ENCODE results near the gene UTP14C. TPM values are rescaled to one million over a fixed set of nuclear protein-coding genes. Genes with fewer than 3 reads are reported as not detected.
"Not testable (repeated sequence)": the region's sequence is repeated elsewhere in the genome, so short reads cannot be mapped to it uniquely, and the experiment has no call there.

Gene UTP14C
- total RNA-seq, 1 experiment from 2014 or later, result 9.5 TPM

DNA sequence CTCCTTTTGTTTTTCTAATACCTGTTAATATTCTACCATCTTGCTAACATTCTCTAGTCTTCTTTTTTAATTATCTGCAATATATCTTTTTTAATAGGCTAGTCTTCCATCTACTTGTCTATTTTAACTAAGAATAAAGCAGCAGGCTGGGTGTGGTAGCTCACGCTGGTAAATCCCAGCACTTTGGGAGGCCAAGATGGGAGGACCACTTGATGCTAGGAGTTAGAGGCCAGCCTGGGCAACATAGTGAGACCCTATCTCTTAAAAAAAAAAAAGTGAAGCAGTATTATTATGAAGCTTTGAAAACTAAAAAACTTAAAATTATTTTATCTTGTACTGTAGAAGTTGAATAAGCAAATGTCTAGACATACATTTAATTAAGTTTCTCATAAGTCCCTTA lies 3.3 kb downstream of the UTP14C start:
- no peak for DNase-seq (ENCODE audit: low read depth)
- in situ Hi-C loops (cut with HindIII; ENCODE audit: low pct_unique_long_range_greater_than_20kb, low sequenced_read_pairs), result no loop called here

GRCh38 chr13:52029569-52029968 lies 5.1 kb downstream of the UTP14C start:
- DNase-seq (ENCODE audit: low read depth), result no peak
- in situ Hi-C loops (cut with HindIII; ENCODE audit: low pct_unique_long_range_greater_than_20kb, low sequenced_read_pairs), result no loop called here

GRCh38 chr13:52030401-52030800 lies 5.9 kb downstream of the UTP14C start:
- DNase-seq (ENCODE audit: low read depth); in situ Hi-C loops (cut with HindIII; ENCODE audit: low pct_unique_long_range_greater_than_20kb, low sequenced_read_pairs): not testable (repeated sequence)

- in situ Hi-C loops (cut with HindIII; ENCODE audit: low pct_unique_long_range_greater_than_20kb, low sequenced_read_pairs), result no loop called here
- no peak for DNase-seq (ENCODE audit: low read depth)
Measured at GRCh38 chr13:52033039-52033438, 8.5 kb downstream of the UTP14C start.

DNA sequence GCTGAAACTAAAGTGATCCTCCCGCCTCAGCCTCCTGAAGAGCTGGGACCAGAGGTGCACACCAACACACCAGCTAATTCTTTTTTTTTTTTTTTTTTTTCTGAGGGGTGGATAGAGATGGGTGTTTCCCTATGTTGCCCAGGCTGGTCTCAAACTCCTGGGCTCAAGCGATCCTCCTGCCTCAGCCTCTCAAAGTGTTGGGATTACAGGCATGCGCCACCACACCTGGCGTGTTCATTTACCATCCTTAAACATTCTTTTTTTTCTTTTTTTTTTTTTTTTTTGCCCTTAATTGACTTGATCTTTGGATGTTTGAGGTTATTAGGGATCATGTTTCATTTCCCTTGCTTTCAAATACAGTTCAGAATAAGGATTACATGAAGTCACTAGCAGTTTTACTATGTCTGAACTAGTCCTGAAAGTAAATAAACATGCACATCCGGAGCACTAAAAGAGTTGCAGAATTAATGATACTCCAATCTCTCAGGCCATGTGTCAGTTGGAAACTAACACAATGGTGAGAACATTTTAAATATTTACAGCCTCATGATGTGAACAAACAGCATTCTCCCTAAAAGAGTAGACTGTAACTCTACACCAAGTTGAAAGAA lies 10.2 kb downstream of the UTP14C start:
- in situ Hi-C loops (cut with HindIII; ENCODE audit: low pct_unique_long_range_greater_than_20kb, low sequenced_read_pairs), result no loop called here
- DNase-seq (ENCODE audit: low read depth), result no peak

GRCh38 chr13:52036037-52036436 lies 11.5 kb downstream of the UTP14C start:
- in situ Hi-C loops (cut with HindIII; ENCODE audit: low pct_unique_long_range_greater_than_20kb, low sequenced_read_pairs), result no loop called here
- no peak for DNase-seq (ENCODE audit: low read depth)

GRCh38 chr13:52043675-52044074 lies 19.2 kb downstream of the UTP14C start:
- no peak for DNase-seq (ENCODE audit: low read depth)
- in situ Hi-C loops (cut with HindIII; ENCODE audit: low pct_unique_long_range_greater_than_20kb, low sequenced_read_pairs), result no loop called here

DNA sequence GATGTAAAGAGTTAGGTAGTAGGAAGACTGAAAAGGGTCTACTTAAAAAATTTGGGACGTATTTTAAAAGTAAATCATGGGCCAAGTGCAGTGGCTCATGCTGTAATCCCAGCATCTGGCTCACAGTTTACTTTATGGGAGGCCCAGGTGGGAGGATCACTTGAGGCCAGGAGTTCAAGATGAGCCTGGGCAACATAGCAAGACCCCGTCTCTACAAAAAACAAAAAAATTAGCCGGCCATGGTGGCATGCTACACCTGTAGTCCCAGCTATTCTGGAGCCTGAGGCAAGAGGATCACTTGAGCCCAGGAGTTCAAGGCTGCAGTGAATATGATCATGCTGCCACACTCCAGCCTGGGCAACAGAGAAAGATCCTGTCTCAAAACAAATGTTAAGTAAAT lies 23.0 kb downstream of the UTP14C start:
- no peak for DNase-seq (ENCODE audit: low read depth)
- in situ Hi-C loops (cut with HindIII; ENCODE audit: low pct_unique_long_range_greater_than_20kb, low sequenced_read_pairs), result no loop called here

GRCh38 chr13:52048516-52048915 lies 24.0 kb downstream of the UTP14C start:
- in situ Hi-C loops (cut with HindIII; ENCODE audit: low pct_unique_long_range_greater_than_20kb, low sequenced_read_pairs), result no loop called here
- DNase-seq (ENCODE audit: low read depth), result no peak

GRCh38 chr13:52051400-52051799 lies 26.9 kb downstream of the UTP14C start:
- no peak for DNase-seq (ENCODE audit: low read depth)
- in situ Hi-C loops (cut with HindIII; ENCODE audit: low pct_unique_long_range_greater_than_20kb, low sequenced_read_pairs), result no loop called here

GRCh38 chr13:52053460-52053859 lies 29.0 kb downstream of the UTP14C start:
- no peak for DNase-seq (ENCODE audit: low read depth)
- in situ Hi-C loops (cut with HindIII; ENCODE audit: low pct_unique_long_range_greater_than_20kb, low sequenced_read_pairs), result no loop called here

- DNase-seq (ENCODE audit: low read depth); in situ Hi-C loops (cut with HindIII; ENCODE audit: low pct_unique_long_range_greater_than_20kb, low sequenced_read_pairs): not testable (repeated sequence)
Measured at GRCh38 chr13:52061064-52061463, 36.6 kb downstream of the UTP14C start.

GRCh38 chr13:52061587-52061986 lies 37.1 kb downstream of the UTP14C start:
- no peak for DNase-seq (ENCODE audit: low read depth)
- in situ Hi-C loops (cut with HindIII; ENCODE audit: low pct_unique_long_range_greater_than_20kb, low sequenced_read_pairs), result no loop called here

DNA sequence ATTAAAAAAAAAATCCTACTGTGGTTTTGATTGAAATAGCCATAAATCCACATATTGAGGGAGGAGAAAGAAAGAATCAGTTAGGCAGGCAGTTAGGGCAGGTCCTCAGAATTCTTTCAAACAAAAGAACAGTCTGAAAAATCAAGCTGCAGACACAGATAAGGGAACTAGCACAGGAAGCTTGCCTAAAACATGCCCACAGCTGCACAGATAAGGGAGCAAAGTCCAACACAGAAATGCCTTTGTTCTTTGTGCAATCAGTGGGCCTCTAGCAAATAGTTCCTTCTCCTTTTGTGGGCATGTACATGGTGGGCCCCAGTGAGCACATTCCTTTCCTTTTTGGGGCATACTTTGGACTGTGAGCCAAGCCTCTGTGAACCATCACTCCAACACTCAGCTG lies 42.7 kb downstream of the UTP14C start:
- DNase-seq (ENCODE audit: low read depth), result peak; percentile 10
- in situ Hi-C loops (cut with HindIII; ENCODE audit: low pct_unique_long_range_greater_than_20kb, low sequenced_read_pairs), result no loop called here

DNA sequence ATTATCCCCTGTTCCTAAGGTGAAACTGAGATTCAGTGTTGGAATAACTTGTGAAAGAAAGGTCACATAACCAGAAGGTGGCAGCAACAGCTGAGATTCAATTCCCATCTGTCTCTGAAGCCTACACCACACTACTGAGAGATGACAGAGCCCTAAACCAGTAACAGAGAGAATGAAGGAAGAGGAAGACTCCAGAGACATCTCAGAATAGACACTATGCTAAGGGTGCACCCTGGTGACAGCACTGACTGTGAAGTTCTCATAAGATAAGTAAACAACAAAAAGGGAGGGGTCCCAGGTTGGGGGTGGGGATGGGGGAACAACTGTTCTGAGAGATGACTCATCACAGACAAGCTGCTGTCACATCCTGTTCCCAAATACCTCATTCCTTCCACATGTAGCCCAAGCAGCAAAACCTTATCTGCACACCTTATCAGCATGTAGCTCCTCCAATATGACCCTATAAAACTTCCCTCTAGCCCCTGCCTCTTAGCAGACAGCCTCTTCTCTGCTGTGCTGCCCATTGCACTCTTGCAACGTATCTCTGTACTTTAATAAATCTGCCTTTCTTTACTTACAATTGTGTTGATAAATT lies 46.5 kb downstream of the UTP14C start:
- DNase-seq (ENCODE audit: low read depth), result no peak
- in situ Hi-C loops (cut with HindIII; ENCODE audit: low pct_unique_long_range_greater_than_20kb, low sequenced_read_pairs), result no loop called here

Other genes with a start within 250 kb of the UTP14C start
- 0.75 and 2.8 TPM in 2 replicates for gene DHRS12, start 220.5 kb upstream of the UTP14C start, total RNA-seq (2014; rRNA removed; shearing (Covaris generic); ENCODE audit: low replicate concordance)
- not detected in 2 replicates for gene TMEM272, start 179.5 kb upstream of the UTP14C start, total RNA-seq (2014; rRNA removed; shearing (Covaris generic); ENCODE audit: low replicate concordance)
- gene CCDC70, start 162.7 kb upstream of the UTP14C start, total RNA-seq (2014; rRNA removed; shearing (Covaris generic); ENCODE audit: low replicate concordance), result not detected in 2 replicates
- 4.6 and 5.0 TPM in 2 replicates for gene ATP7B, start 13.2 kb upstream of the UTP14C start, total RNA-seq (2014; rRNA removed; shearing (Covaris generic); ENCODE audit: low replicate concordance)
- gene ALG11, start 12.3 kb upstream of the UTP14C start, total RNA-seq (2014; rRNA removed; shearing (Covaris generic); ENCODE audit: low replicate concordance), result 3.7 and 4.3 TPM in 2 replicates
- gene NEK5, start 104.4 kb downstream of the UTP14C start, total RNA-seq (2014; rRNA removed; shearing (Covaris generic); ENCODE audit: low replicate concordance), result 0.07 TPM in 1 of 2 replicates, not detected in the other
- 2.1 and 2.3 TPM in 2 replicates for gene NEK3, start 134.9 kb downstream of the UTP14C start, total RNA-seq (2014; rRNA removed; shearing (Covaris generic); ENCODE audit: low replicate concordance)

Measured in Caki2 (cell line).